ENCODE data around the gene CDK11B.
A peak's percentile ranks its signal among the peaks of the same experiment; 100 is the strongest.

CDK11B gene

GRCh38 chr1:1627261-1627828 is 31.5 kb downstream of the CDK11B start:
- DNase-seq (ENCODE audit: low read depth), result no peak

- no peak for DNase-seq (ENCODE audit: low read depth)
Observed at GRCh38 chr1:1626207-1627141, 32.3 kb downstream of the CDK11B start.

- no peak for DNase-seq (ENCODE audit: low read depth)
Observed at GRCh38 chr1:1625824-1626206, 33.0 kb downstream of the CDK11B start.

- DNase-seq (ENCODE audit: low read depth), result no peak
Observed at GRCh38 chr1:1625404-1625775, 33.4 kb downstream of the CDK11B start.

- no peak for DNase-seq (ENCODE audit: low read depth)
Observed at GRCh38 chr1:1624443-1625403, 34.1 kb downstream of the CDK11B start.

GRCh38 chr1:1623631-1624442 is 35.0 kb downstream of the CDK11B start:
- DNase-seq (ENCODE audit: low read depth), result no peak

- no peak for DNase-seq (ENCODE audit: low read depth)
Observed at GRCh38 chr1:1623181-1623630, 35.6 kb downstream of the CDK11B start.

GRCh38 chr1:1622788-1623094 is 36.1 kb downstream of the CDK11B start:
- no peak for DNase-seq (ENCODE audit: low read depth)

- DNase-seq (ENCODE audit: low read depth), result peak; percentile 84
Observed at GRCh38 chr1:1622010-1622787, 36.6 kb downstream of the CDK11B start.

GRCh38 chr1:1621173-1622009 is 37.4 kb downstream of the CDK11B start:
- DNase-seq (ENCODE audit: low read depth), result no peak

GRCh38 chr1:1620433-1621139 is 38.2 kb downstream of the CDK11B start:
- no peak for DNase-seq (ENCODE audit: low read depth)

- no peak for DNase-seq (ENCODE audit: low read depth)
Observed at GRCh38 chr1:1619917-1620361, 38.9 kb downstream of the CDK11B start.

- no peak for DNase-seq (ENCODE audit: low read depth)
Observed at GRCh38 chr1:1618396-1619068, 40.3 kb downstream of the CDK11B start.

- DNase-seq (ENCODE audit: low read depth), result no peak
Observed at GRCh38 chr1:1617925-1618324, 40.9 kb downstream of the CDK11B start.

GRCh38 chr1:1617516-1617915 is 41.3 kb downstream of the CDK11B start:
- no peak for DNase-seq (ENCODE audit: low read depth)

- no peak for DNase-seq (ENCODE audit: low read depth)
Observed at GRCh38 chr1:1616838-1617237, 42.0 kb downstream of the CDK11B start.

GRCh38 chr1:1616045-1616790 is 42.6 kb downstream of the CDK11B start:
- DNase-seq (ENCODE audit: low read depth), result no peak
